ENCODE data around the gene SLC8A1.

DNA sequence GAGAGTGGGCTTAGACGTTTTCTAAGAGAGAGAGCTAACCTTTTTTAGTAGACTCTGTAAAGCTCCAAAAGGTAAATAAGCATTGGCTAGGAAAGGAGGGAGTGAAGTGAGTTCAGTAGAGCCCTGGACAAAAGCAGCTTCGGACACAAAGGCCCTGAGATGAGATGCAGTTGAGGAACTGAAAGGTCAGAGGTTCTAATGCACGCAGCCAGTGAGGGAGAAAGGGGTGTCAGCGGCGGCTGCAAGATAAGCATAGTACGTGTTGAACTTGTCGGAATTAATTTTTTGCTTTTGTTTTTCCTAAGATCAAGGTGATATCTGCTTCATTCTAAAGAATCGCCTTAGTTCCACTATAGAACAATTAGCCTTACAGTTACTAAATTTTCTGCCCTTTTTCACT, 11.2 kb upstream of the SLC8A1 start:
- TF ChIP-seq, protein P1, sequence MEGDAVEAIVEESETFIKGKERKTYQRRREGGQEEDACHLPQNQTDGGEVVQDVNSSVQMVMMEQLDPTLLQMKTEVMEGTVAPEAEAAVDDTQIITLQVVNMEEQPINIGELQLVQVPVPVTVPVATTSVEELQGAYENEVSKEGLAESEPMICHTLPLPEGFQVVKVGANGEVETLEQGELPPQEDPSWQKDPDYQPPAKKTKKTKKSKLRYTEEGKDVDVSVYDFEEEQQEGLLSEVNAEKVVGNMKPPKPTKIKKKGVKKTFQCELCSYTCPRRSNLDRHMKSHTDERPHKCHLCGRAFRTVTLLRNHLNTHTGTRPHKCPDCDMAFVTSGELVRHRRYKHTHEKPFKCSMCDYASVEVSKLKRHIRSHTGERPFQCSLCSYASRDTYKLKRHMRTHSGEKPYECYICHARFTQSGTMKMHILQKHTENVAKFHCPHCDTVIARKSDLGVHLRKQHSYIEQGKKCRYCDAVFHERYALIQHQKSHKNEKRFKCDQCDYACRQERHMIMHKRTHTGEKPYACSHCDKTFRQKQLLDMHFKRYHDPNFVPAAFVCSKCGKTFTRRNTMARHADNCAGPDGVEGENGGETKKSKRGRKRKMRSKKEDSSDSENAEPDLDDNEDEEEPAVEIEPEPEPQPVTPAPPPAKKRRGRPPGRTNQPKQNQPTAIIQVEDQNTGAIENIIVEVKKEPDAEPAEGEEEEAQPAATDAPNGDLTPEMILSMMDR (IDR thresholded peaks at IDR 0.05) = no peak
- TF ChIP-seq POLR2A (IDR thresholded peaks at IDR 0.05) = no peak
